DND-41 (cell line): ENCODE results near the gene SMAD9.

Source experiments
- ATAC-seq: fragments of 200-7000 bp; cut with Tn5 transposase; 3 replicates; pipeline ENCODE4 v1.9.1; 2021; ENCODE audit warnings: low read depth; ENCODE audit not compliant: insufficient read depth
- DNase-seq: peaks from one replicate; pipeline ENCODE4 v3.0.0-alpha.2; 2020
- H2AFZ ChIP-seq: 2 replicates; pipeline ENCODE4 v1.6.0; 2012; ENCODE audit warnings: low read depth, low read length
- H3K27ac ChIP-seq: 2 replicates; pipeline ENCODE4 v1.5.1; 2012; ENCODE audit warnings: low read length, inconsistent platforms
- H3K27me3 ChIP-seq: fragments of 200-600 bp; sonication (generic); 2 replicates; pipeline ENCODE4 v1.6.0; 2012; ENCODE audit warnings: low read length, mild to moderate bottlenecking, inconsistent platforms; ENCODE audit not compliant: insufficient read depth, poor library complexity
- H3K36me3 ChIP-seq: 2 replicates; pipeline ENCODE4 v1.5.1; 2012; ENCODE audit warnings: low read length, inconsistent platforms; ENCODE audit not compliant: insufficient read depth
- H3K4me1 ChIP-seq: 2 replicates; pipeline ENCODE4 v1.5.1; 2012; ENCODE audit warnings: mild to moderate bottlenecking, low read length; ENCODE audit not compliant: insufficient read depth
- H3K4me2 ChIP-seq: 2 replicates; pipeline ENCODE4 v1.6.0; 2012; ENCODE audit warnings: mild to moderate bottlenecking, moderate library complexity, low read length, inconsistent platforms; ENCODE audit not compliant: insufficient read depth
- H3K4me3 ChIP-seq, 2 experiments: fragments of 200-600 bp in 1 of 2; shearing (Covaris generic) in 1 of 2; 2 replicates each; pipeline ENCODE4 v1.5.1; 2012 to 2016; ENCODE audit warnings: inconsistent platforms in 2 of 2, low read length in 2 of 2, mild to moderate bottlenecking in 2 of 2, low read depth in 1 of 2, moderate library complexity in 1 of 2
- H3K79me2 ChIP-seq: 2 replicates; pipeline ENCODE4 v1.6.0; 2012; ENCODE audit warnings: low read length, inconsistent platforms; ENCODE audit not compliant: insufficient read depth
- H3K9ac ChIP-seq: 2 replicates; pipeline ENCODE4 v1.6.0; 2012; ENCODE audit warnings: low read depth, mild to moderate bottlenecking, inconsistent platforms, low read length, moderate library complexity
- H3K9me3 ChIP-seq: 2 replicates; pipeline ENCODE4 v1.5.1; 2012; ENCODE audit warnings: low read length, moderate library complexity, mild to moderate bottlenecking, inconsistent platforms; ENCODE audit not compliant: insufficient read depth, severe bottlenecking
- H4K20me1 ChIP-seq: 2 replicates; pipeline ENCODE4 v1.6.0; 2012; ENCODE audit warnings: low read length; ENCODE audit not compliant: insufficient read depth
- EZH2 ChIP-seq: IDR thresholded peaks from 3 replicates; pipeline ENCODE4 v1.6.1; 2012; ENCODE audit warnings: borderline replicate concordance, low read depth, mild to moderate bottlenecking, moderate library complexity, low read length, inconsistent platforms; ENCODE audit not compliant: severe bottlenecking
- TF ChIP-seq, protein P1 (sequence below): IDR thresholded peaks from 2 replicates; pipeline ENCODE4 v1.5.1; 2012; ENCODE audit warnings: borderline replicate concordance, low read length, moderate library complexity, mild to moderate bottlenecking; ENCODE audit not compliant: poor library complexity, severe bottlenecking; ENCODE audit errors: extremely low read depth

The SMAD9 gene

DNA sequence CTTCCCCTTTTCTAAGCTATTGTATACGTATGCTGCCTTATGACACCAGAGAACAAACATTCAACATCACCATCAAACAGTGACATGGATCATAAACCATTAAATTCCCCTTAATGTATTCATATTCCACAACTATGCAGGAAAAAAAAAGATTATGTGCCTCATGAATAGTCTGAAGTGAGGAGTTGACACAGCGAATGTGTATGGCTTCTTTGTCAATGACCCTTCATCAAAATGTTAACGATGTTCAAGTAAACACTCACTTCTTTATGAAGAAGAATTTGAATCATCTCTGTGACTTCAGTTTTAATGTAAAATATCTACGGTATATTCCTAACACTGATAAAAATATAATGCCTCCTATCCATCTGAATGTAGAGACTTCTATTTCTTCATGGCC, 44.6 kb downstream of the SMAD9 start:
- Histone ChIP-seq H3K9ac (no peak overlapping the region), H3K4me3 (no peak overlapping the region), H3K9me3 (no peaks in the 10 kb centered on the region), H3K36me3 (no peaks in the 10 kb centered on the region), H4K20me1 (no peaks in the 10 kb centered on the region), H2AFZ (no peak overlapping the region), H3K4me2 (no peak overlapping the region), H3K4me1 (no peaks in the 10 kb centered on the region), H3K79me2 (no peaks in the 10 kb centered on the region), H3K27ac (no peak overlapping the region), H3K27me3 (peaks cover 6% of the 10 kb centered on the region)
- DNase-seq, result no peak
- ATAC-seq, result no peak
- TF ChIP-seq, protein P1, sequence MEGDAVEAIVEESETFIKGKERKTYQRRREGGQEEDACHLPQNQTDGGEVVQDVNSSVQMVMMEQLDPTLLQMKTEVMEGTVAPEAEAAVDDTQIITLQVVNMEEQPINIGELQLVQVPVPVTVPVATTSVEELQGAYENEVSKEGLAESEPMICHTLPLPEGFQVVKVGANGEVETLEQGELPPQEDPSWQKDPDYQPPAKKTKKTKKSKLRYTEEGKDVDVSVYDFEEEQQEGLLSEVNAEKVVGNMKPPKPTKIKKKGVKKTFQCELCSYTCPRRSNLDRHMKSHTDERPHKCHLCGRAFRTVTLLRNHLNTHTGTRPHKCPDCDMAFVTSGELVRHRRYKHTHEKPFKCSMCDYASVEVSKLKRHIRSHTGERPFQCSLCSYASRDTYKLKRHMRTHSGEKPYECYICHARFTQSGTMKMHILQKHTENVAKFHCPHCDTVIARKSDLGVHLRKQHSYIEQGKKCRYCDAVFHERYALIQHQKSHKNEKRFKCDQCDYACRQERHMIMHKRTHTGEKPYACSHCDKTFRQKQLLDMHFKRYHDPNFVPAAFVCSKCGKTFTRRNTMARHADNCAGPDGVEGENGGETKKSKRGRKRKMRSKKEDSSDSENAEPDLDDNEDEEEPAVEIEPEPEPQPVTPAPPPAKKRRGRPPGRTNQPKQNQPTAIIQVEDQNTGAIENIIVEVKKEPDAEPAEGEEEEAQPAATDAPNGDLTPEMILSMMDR, result no peak
- no peak for TF ChIP-seq EZH2

GRCh38 chr13:36872621-36873020, 47.4 kb downstream of the SMAD9 start:
- ATAC-seq, result no peak
- no peak overlapping the region for H2AFZ ChIP-seq
- H3K4me1 ChIP-seq, result no peaks in the 10 kb centered on the region
- H3K4me3 ChIP-seq, result no peak overlapping the region
- no peak for TF ChIP-seq EZH2
- H3K9me3 ChIP-seq, result no peaks in the 10 kb centered on the region
- H3K27ac ChIP-seq, result no peak overlapping the region
- H4K20me1 ChIP-seq, result no peaks in the 10 kb centered on the region
- H3K36me3 ChIP-seq, result no peaks in the 10 kb centered on the region
- peaks cover 9% of the 10 kb centered on the region for H3K27me3 ChIP-seq
- DNase-seq, result no peak
- H3K79me2 ChIP-seq, result no peaks in the 10 kb centered on the region
- H3K9ac ChIP-seq, result no peak overlapping the region
- no peak overlapping the region for H3K4me2 ChIP-seq

DNA sequence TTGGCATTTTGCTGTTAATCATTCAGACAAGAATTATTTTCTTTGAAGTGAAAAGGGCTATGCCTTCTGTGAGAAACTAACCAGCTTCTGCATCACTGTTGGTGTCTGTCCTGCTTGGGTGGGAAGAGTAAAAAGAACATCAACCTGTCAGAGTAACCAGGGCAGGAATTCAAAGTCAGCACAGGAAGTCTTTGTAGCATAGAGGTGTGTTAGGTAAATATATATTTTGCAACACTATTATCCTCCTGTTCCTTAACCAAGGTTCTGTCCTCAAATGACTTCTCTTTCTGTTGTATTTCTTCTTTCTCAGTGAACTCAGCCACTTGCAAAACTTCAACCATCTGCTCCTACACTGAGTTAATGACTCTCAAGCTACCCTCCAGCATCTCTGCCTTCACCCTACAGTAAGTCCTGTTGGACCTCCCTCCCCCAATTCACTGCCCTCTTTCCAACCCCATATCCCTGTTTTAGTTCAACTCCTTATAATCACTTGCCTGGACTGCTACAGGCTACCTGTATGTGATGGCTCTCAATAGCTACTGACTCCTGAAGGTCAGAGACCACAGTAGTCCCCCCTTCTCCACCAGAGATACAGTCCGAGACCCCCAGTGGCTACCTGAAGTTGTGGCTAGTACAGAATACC, 49.9 kb downstream of the SMAD9 start:
- no peak for ATAC-seq
- Histone ChIP-seq H3K4me3 (no peak overlapping the region), H3K36me3 (no peaks in the 10 kb centered on the region), H3K4me1 (no peaks in the 10 kb centered on the region), H3K4me2 (no peak overlapping the region), H3K27me3 (peaks cover 16% of the 10 kb centered on the region), H3K27ac (no peak overlapping the region), H3K9me3 (no peaks in the 10 kb centered on the region), H3K79me2 (no peaks in the 10 kb centered on the region), H4K20me1 (no peaks in the 10 kb centered on the region), H2AFZ (no peak overlapping the region), H3K9ac (no peak overlapping the region)
- TF ChIP-seq, protein P1, result no peak
- no peak for TF ChIP-seq EZH2
- no peak for DNase-seq

DNA sequence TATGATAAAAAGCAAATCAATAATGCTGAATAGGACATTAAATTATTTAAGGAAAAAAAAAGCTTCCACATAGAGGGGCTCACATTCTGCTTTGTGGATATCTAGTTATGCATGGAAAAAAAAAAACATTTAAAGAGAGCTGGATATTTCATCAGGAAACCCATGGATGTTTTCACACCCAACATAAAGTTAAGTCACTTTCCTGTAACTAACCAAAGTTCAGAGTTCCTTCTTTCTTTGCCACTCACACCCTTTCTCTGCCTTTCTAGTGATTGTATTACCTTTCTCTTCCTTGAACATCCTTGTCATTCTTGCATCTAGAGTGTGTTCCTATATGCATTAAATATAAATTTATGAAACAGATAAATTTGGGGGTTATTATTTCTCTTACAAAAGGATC, 53.8 kb downstream of the SMAD9 start:
- Histone ChIP-seq H4K20me1 (no peaks in the 10 kb centered on the region), H2AFZ (no peak overlapping the region), H3K4me1 (no peaks in the 10 kb centered on the region), H3K79me2 (no peaks in the 10 kb centered on the region), H3K36me3 (no peaks in the 10 kb centered on the region), H3K27me3 (peaks cover 24% of the 10 kb centered on the region), H3K9ac (no peak overlapping the region), H3K4me2 (no peak overlapping the region), H3K9me3 (no peaks in the 10 kb centered on the region), H3K4me3 (no peak overlapping the region), H3K27ac (no peak overlapping the region)
- TF ChIP-seq, protein P1, result no peak
- DNase-seq, result no peak
- no peak for ATAC-seq
